ENCODE data around the gene MYOZ2.

The MYOZ2 gene

DNA sequence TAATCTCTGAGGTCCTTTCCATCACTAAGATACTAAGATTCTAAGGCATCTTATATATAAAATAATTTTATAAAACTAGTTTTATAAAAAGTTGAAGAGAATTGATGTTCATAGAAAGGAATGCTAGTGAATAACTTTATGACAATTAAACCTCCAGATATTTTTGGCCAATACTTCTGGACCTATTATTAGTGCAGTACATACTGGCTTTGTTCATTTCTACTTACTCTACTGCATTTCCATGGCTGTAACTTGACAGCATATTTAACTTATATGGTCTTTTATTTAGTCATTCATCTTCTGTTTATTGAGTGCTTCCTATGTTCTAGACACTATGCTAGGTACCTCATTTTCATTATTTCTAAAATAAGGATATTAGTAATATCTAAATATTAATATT, 70.1 kb downstream of the MYOZ2 start:
- no peak for DNase-seq

DNA sequence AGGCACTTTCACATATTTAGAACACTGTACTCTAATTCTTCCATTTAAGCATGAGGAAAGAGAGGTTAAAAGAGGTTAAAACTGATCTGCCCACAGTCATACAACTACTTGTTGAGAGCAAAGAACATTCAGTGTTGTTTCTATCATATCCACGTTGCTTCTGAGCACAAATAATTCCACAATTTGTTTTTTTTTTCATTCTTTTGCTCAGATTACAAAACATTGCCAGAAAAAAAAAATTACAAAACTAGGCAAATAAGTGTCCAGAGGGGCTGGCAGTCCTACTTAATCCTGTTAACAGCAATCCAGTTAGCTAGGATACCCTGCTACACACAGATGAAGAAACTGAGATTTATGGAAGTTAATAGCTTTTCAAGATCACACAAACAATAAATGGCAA, 70.5 kb downstream of the MYOZ2 start:
- no peak for DNase-seq

DNA sequence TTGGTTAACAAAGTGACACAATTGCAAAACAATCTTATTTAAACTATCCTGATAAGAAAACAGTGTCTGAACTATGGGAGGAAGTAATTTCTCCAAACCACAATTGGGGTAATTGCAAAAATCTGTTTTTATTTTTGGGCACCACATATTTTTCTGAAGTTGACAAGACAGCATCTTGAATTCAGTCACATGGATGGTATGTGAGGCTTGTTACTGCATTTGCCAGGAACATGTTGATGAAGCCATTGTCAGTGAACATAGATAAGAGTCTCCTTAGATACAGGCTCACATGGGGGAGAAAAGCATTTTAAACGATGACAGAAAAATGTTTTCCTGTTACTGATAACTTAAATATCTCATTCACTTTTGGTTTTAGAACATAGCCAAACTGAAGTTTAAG, 71.4 kb downstream of the MYOZ2 start:
- no peak for DNase-seq

DNA sequence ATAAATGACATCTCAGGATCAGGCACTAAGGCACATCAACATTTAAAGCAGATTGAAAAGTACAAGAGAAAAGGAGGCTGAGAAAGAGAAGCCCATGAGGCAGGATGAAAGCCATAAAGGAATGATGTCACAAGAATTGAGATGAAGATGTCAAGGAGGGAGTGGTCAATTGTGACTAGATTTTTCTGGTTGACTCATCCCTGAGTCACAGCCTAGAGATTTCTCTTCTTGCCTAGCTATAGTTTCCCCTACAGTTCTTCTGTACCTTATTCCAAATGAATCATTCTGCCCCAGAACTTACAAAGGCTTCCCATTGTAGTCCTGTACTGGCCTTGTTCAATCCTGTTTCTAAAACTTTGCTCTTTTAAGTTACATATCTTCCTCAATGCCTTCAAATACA, 73.4 kb downstream of the MYOZ2 start:
- no peak for DNase-seq

DNA sequence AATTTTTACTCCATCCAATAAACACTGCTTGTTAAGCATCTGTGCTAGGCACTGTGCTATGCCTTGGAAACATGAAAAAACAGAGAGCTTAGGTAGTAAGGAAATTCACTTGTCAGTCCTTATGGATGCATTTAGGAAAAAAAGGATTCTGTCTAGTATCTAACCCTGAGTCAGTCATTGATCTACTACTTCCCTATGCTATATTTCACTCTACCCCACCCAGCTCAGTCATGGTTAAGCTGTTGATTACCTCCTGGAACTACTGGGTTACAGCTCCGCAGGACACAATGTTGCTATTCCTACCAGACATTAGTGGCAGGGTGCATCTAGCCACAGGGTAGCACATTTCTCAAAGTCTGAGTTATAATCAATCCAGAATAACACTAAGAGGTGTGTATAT, 74.0 kb downstream of the MYOZ2 start:
- DNase-seq = no peak

DNA sequence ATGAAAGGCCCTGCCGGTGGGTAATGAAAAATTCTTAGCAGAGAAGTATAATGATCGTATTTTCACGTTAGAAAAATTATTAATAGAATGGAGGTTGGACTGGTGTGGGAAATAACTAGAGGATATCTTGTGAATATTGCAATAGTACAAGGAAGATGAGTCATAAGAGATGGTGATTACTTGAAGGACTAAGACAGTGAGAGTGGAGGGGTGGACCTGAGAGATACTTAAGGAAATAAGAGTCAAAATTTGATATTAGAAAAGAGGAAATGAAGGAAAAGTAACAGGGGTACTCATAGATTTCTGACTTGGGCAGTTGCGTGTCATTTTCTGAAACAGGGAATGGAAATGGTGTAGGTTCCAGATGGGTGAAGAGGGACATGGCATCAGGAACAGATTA, 75.1 kb downstream of the MYOZ2 start:
- DNase-seq = peak; percentile 8

DNA sequence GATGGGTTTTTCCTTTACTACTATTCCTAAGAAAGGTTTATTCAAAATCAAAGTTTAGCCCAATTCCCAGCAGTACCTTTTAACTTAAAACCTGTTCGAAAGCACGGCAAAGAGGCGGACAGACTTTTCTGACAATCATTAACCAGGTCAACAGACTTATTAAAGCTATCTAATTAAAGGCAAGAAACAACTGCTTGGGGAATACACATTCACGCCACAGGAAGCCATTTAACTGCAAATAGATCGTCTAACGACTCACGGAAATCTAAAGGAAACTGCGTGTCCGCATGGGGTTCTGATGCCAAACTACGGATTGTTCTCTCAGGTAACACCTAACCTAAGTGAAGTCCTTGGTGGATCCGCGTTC, 76.2 kb downstream of the MYOZ2 start:
- DNase-seq = peak in 1 of 2 experiments; percentile 55

DNA sequence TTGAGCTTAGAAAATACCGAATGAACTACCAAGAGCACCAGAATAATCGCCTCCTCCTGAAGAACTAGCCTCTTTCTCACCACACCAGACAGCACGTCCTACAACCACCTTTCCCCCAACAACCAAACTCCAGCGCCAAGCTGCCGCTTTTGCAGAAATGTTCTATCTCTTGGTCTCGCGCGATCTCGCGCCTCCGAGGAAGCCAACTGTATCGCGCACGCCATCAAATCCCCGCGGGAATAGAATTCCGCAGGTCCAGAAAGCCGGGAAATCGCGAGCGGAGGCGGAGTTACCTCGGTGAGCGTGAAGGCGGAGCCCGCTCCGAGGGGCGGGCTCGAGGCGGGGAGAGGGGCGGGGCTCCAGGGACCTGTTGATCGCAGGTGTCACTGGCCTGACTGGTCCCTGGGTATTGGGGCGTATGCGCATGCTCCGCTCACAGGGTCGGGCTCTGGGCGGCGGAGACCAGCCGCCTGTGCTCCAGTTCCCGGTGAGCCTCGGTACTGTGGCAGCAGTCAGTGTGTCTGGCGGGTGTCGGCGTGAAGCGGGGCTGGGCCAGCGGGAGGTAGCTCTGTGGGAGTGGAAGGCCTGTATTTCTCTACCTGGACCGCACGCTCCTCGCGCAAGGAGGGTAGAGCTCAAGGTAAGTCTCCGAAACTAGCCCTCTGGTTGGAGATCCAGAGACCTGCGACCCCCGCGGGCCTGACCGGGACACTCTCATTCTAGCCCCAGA, 76.8 kb downstream of the MYOZ2 start, which contains the start of gene USP53:
Gene USP53, plus strand, starts transcription at position 480 of the 730 bp plus-strand sequence. CDS start 27,047 bp downstream, outside the sequence.
- peak; percentile 89 to 95 for DNase-seq

DNA sequence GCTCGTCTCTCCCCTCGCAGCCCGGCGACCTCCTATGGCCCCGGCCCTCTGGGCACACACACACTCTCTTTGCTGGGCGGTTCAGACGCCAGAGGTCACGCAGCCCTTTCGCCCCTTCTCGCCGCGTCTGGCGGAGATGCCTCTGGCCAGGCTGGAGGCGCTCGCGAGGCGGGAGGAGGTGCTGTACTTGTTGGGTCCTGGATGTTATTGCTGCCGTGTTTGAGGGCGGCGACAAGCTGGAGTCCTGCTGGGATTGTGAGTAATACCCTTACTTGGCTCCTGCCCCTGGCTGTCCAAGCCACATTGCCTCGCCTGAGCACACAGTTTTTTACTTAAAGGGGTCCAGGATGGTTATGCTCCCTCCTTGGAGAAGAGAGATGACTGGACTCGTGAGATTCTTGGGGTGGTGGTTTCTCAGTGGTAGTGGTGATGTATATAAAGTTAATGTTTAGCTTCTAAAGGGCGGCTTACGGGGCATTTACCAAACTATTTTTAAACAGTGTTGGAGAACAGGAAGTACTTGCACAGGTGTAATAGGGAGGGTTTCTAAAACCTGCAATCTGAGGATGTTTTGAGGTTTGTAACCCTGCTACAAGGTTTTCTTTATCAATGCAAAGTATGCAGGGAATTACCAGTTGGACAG, 77.5 kb downstream of the MYOZ2 start:
- peak; percentile 75 to 76 for DNase-seq

DNA sequence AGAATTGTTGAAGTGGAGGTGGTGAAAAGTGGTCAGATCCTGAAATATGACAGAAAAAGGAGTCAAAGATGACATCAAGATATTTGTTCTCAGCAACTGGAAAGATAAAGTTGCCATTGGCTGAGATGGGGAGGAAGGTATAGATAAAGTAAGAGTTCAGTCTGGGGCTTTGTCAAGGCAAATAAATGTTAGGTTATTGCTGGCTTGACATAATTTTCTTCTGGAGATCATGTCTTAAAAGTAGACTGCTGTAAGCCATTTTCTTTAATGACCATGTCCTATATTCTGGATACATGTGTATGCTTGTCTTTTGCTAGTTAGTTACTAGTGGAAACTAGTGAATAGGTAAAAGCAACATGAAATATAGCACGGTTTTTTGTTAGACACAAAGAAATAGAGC, 82.5 kb downstream of the MYOZ2 start:
- no peak for DNase-seq

DNA sequence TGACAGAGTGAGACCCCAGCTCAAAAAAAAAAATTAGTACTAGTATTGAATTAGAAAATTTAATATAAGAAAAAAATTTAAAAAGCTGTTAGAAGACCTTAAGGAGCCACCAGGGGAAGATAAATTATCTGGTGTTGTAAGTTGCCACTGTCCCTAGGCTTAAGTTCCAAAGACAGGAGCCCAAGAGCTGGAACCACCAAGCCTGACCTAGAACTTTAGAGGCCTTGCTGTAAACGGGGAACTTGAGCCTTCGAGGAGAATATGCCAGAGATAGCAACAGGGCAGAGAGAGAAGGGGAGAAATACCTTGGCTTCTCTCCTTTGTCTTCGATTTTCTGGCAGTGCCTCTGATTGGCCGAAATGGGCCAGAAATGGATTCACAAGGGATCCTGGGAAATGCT, 85.8 kb downstream of the MYOZ2 start:
- no peak for DNase-seq

DNA sequence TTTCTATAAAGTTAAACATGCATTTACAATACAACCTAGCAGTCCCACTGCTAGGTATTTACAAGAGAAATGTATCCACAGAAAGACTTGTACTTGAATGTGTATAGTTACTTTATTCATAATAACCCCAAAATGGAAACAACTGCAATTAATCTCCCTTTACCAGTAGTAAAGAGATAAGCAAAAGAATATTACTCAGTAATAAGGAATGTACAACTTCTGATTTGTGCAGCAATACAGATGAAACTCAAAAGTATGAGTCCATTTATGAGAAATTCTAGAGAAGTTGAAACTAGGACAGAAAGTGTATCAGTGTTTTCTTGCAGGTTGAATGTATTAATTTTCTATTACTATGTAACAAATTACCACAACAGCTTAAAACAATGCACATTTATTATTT, 92.1 kb downstream of the MYOZ2 start:
- no peak for DNase-seq

DNA sequence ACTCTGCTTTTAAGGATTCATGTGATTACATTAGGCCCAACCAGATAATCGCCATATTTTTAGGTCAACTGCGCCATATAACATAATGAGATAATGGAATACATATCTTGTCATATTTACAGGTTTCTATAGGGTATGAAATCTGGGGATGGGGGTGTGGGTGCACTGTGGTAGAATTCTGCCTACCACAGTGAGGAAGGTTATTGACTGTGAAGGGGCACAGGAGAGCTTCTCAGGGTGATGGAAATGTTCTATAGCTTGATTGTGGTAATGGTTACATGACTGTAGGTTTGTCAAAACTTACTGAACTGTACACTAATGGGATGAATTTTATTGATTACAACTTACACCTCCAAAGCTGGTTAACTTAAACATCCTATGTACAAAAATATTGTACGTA, 92.8 kb downstream of the MYOZ2 start:
- DNase-seq = no peak

DNA sequence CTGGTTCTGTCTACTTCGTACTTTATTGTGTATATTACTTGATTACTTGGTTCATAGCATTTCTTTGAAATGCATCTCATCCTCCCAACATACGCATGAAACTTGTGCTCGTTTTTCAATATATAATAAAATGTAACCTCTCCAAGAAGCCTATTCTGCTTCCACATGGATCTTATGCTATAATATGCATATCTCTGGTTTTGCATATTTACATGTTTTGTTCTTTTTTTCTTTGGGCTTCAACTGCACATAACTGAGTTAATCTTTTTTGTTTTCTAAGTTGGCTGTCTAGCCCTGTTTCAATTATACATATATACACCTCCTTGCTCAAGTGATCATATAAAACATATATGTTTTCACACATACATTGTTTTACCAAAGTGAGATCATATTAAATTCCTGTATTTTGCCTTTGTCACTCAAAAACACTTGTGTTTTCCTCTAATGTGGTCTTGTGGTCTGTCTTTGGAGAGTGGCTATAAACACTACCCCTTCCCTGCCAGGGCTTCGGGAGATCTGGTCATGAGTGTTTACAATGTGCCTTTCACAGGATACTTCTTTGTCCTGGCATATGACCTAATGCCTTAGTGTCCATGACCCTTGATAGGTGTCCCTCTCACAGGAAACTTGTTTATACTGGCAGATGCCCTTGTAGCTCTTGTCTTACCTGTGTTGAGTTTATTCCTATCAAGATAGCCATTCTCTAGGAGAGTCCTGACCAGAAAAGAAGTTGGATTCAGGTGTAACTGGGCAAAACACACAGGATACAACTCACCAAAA, 94.5 kb downstream of the MYOZ2 start:
- no peak for DNase-seq

DNA sequence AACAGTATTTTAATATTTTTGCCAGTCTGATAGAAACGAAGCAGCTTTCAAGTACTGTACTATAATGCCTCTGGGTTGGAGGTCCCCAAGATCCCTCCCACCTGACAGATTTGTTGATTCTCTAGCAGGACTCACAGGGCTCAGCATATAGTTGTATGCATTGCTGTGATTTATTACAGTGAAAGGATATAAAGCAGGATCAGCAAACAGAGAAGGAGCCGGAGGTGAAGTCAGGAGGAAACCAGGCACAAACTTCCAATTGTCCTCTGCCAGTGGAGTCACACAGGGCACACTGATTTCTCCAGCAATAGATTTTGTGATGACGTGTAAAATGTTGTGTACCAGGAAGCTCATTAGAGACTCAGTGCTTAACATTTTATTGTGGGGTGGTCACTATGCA, 95.9 kb downstream of the MYOZ2 start:
- no peak for DNase-seq

DNA sequence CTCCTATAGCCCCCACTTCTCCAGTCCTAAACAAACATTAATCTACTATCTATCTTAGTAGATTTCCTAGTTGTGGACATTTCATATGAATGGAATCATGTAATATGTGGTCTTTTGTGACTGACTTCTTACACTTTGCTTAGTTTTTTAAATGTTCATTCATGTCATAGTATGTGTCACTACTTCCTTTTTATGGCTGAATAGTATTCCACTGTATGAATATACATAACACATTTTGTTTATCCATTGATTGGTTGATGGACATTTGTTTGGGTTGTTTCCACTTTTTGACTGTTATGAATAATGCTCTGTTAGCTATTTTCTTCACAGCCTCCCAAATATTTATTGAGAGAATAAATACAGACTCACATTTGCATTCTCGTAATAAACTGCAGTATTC, 96.7 kb downstream of the MYOZ2 start:
- DNase-seq = no peak

DNA sequence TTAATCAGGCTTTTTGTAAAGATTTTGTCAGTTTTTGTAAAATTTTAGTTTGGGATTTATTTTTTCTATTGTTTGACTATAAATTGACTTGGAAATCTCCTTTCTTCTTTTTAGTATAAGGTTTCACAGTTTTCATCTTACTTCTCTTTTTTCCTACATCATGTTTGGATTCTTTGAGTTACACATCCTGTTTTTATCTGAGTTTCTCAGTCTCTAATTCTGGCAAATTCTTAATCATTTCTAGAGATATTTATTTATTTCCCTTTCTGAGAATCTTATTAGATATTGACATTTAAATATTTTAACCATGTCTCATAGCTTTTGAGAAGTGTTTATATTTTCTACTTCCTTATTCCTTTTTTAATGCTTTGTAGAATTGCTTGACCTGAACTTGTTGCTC, 97.6 kb downstream of the MYOZ2 start:
- peak; percentile 23 to 48 for DNase-seq

DNA sequence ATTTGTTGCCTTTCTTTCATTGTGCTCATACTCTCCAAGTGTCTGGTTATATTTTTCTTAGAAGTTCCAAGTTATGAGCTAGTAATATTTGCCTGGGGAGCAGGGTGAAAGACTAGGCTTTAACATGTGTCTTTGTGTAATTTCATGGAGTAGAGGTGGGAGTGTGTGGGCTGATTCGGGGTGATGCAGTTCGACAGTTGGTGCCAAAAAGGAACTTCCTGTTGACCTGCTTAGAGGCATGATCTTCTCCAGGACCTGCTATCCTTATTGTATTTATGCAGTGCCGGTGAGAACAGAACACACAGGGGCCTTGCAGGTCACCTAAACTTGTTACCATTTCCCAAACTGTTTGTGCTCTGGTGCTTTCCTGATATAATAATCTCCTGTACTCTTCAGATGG, 98.1 kb downstream of the MYOZ2 start:
- peak; percentile 14 to 40 for DNase-seq

DNA sequence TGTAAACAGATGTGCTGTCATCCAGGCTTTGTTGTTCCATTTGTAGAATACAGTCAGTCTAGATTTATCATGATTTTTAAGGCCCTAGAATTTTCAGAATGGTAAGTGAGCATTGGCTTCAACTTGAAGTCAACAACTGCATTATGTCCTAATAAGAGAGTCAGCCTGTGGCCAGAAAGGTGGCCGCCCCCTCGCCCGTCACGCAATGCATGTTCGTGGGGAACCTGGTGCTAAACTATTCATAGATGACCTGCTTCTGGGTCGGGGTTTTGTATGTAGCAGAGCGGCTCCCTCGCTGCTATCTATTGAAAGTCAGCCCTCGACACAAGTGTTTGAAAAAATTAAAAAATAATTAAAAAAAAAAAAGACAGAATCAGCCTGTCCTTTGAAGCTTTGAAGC, 101.6 kb downstream of the MYOZ2 start:
- no peak for DNase-seq
